Neural progenitor cell (in vitro differentiated cells): ENCODE results near the gene HPRT1. TPM values are rescaled to one million over a fixed set of nuclear protein-coding genes. Genes with fewer than 3 reads are reported as not detected.

Experiments
- DNase-seq: peaks from one replicate; pipeline ENCODE4 v3.0.0-alpha.2; 2016; ENCODE audit warnings: low spot score
- H2AFZ ChIP-seq: fragments of 200-600 bp; sonication (generic); replicated peaks from 2 replicates; pipeline ENCODE4 v1.6.1; 2016; ENCODE audit warnings: antibody characterized with exemption
- H3F3A ChIP-seq: fragments of 200-600 bp; sonication (generic); 2 replicates; pipeline ENCODE4 v1.6.1; 2016; ENCODE audit warnings: antibody characterized with exemption, low read depth
- H3K27ac ChIP-seq: fragments of 200-600 bp; sonication (generic); 2 replicates; pipeline ENCODE4 v1.5.1; 2016; ENCODE audit warnings: mild to moderate bottlenecking
- H3K27me3 ChIP-seq: fragments of 200-600 bp; sonication (generic); 2 replicates; pipeline ENCODE4 v1.6.1; 2016; ENCODE audit warnings: mild to moderate bottlenecking, moderate library complexity
- H3K36me3 ChIP-seq: fragments of 200-600 bp; sonication (generic); 2 replicates; pipeline ENCODE4 v1.5.1; 2016
- H3K4me1 ChIP-seq: fragments of 200-600 bp; sonication (generic); 2 replicates; pipeline ENCODE4 v1.6.1; 2016; ENCODE audit warnings: mixed run types
- H3K4me2 ChIP-seq: fragments of 200-600 bp; sonication (generic); 2 replicates; pipeline ENCODE4 v1.6.1; 2016
- H3K4me3 ChIP-seq: fragments of 200-600 bp; sonication (generic); 2 replicates; pipeline ENCODE4 v1.5.1; 2016
- H3K79me2 ChIP-seq: fragments of 200-600 bp; sonication (generic); 2 replicates; pipeline ENCODE4 v1.6.1; 2016; ENCODE audit warnings: low read depth
- H3K9ac ChIP-seq: fragments of 200-600 bp; sonication (generic); 2 replicates; pipeline ENCODE4 v1.6.1; 2016
- H3K9me3 ChIP-seq: fragments of 200-600 bp; sonication (generic); 2 replicates; pipeline ENCODE4 v1.5.1; 2016; ENCODE audit warnings: low read depth
- H4K20me1 ChIP-seq: fragments of 200-600 bp; sonication (generic); 2 replicates; pipeline ENCODE4 v1.6.1; 2016; ENCODE audit warnings: low read depth
- H3K27ac Mint-ChIP-seq: 3 replicates; pipeline ENCODE4 v1.8.0; 2021; ENCODE audit warnings: mixed read lengths
- H3K27me3 Mint-ChIP-seq: 2 replicates; pipeline ENCODE4 v1.8.0; 2022; ENCODE audit warnings: low read depth, mild to moderate bottlenecking, inconsistent platforms, moderate library complexity, mixed read lengths; ENCODE audit not compliant: insufficient read depth
- H3K36me3 Mint-ChIP-seq: 3 replicates; pipeline ENCODE4 v1.8.0; 2021; ENCODE audit warnings: mixed read lengths
- H3K4me1 Mint-ChIP-seq: 3 replicates; pipeline ENCODE4 v1.8.0; 2021; ENCODE audit warnings: mixed read lengths
- H3K4me3 Mint-ChIP-seq: 3 replicates; pipeline ENCODE4 v1.8.0; 2021; ENCODE audit warnings: mild to moderate bottlenecking, moderate library complexity, mixed read lengths
- H3K9me3 Mint-ChIP-seq: 3 replicates; pipeline ENCODE4 v1.8.0; 2020; ENCODE audit warnings: mixed read lengths
- CTCF ChIP-seq: fragments of 200-600 bp; sonication (generic); IDR thresholded peaks from 2 replicates; pipeline ENCODE4 v1.5.1; 2017; ENCODE audit warnings: antibody characterized with exemption, mild to moderate bottlenecking
- EZH2 ChIP-seq: fragments of 200-600 bp; sonication (generic); IDR thresholded peaks from 2 replicates; pipeline ENCODE4 v1.6.1; 2017; ENCODE audit warnings: antibody characterized with exemption, mild to moderate bottlenecking, moderate library complexity
- EZH2phosphoT487 ChIP-seq: fragments of 200-600 bp; sonication (generic); IDR thresholded peaks from 2 replicates; pipeline ENCODE4 v1.6.1; 2017; ENCODE audit warnings: antibody characterized with exemption
- total RNA-seq: library from RNA; depleted of rRNA; stranded (reverse); fragments of >200 nt; gene quantifications from 2 replicates; pipeline ENCODE4 v1.2.3, GENCODE V29; 2015; ENCODE audit warnings: low replicate concordance

The HPRT1 gene
- total RNA-seq, 1 donor from 2014 or later, result 20.9 TPM

- peaks cover 22% of the 10 kb centered on the region for H3F3A ChIP-seq
- peaks cover 3% of the 10 kb centered on the region for H3K36me3 Mint-ChIP-seq
- H3K4me2 ChIP-seq, result peak overlapping the region; percentile 73
- H3K27ac ChIP-seq, result no peak overlapping the region
- peak overlapping the region; percentile 77 for H3K4me3 Mint-ChIP-seq
- H3K27me3 Mint-ChIP-seq, result peaks cover 28% of the 10 kb centered on the region
- H4K20me1 ChIP-seq, result no peaks in the 10 kb centered on the region
- no peaks in the 10 kb centered on the region for H3K9me3 ChIP-seq
- no peaks in the 10 kb centered on the region for H3K36me3 ChIP-seq
- no peak overlapping the region for H3K27ac Mint-ChIP-seq
- peaks cover 54% of the 10 kb centered on the region for H3K4me1 Mint-ChIP-seq
- peaks cover 62% of the 10 kb centered on the region for H3K27me3 ChIP-seq
- no peak overlapping the region for H2AFZ ChIP-seq
- DNase-seq, result peak; percentile 53
- H3K9ac ChIP-seq, result no peak overlapping the region
- TF ChIP-seq CTCF, result no peak
- TF ChIP-seq EZH2, result peak; percentile 50
- TF ChIP-seq EZH2phosphoT487, result no peak
- peak overlapping the region; percentile 44 for H3K4me3 ChIP-seq
- no peaks in the 10 kb centered on the region for H3K9me3 Mint-ChIP-seq
- H3K79me2 ChIP-seq, result no peaks in the 10 kb centered on the region
- peaks cover 10% of the 10 kb centered on the region for H3K4me1 ChIP-seq
These were observed 84.7 kb downstream of the HPRT1 start for GRCh38 chrX:134544513-134545151.

- Histone ChIP-seq H3K27me3 (peaks cover 71% of the 10 kb centered on the region), H3F3A (peaks cover 30% of the 10 kb centered on the region), H3K4me1 (peaks cover 10% of the 10 kb centered on the region), H3K9me3 (no peaks in the 10 kb centered on the region), H3K79me2 (no peaks in the 10 kb centered on the region), H3K4me3 (no peak overlapping the region), H4K20me1 (peaks cover 4% of the 10 kb centered on the region), H3K9ac (no peak overlapping the region), H2AFZ (no peak overlapping the region), H3K36me3 (no peaks in the 10 kb centered on the region), H3K27ac (no peak overlapping the region), H3K4me2 (no peak overlapping the region)
- Mint-ChIP-seq H3K4me3 (peak overlapping the region; percentile 58), H3K27me3 (peaks cover 31% of the 10 kb centered on the region), H3K27ac (no peak overlapping the region), H3K9me3 (no peaks in the 10 kb centered on the region), H3K36me3 (peaks cover 3% of the 10 kb centered on the region), H3K4me1 (peaks cover 60% of the 10 kb centered on the region)
- TF ChIP-seq EZH2 (no peak), CTCF (no peak), EZH2phosphoT487 (no peak)
- DNase-seq, result no peak
These were observed 85.5 kb downstream of the HPRT1 start for GRCh38 chrX:134545510-134545909.

- H3K4me1 Mint-ChIP-seq, result peaks cover 62% of the 10 kb centered on the region
- no peak overlapping the region for H3K4me3 ChIP-seq
- H3K4me2 ChIP-seq, result no peak overlapping the region
These were observed 86.2 kb downstream of the HPRT1 start for GRCh38 chrX:134546187-134546586.

More at GRCh38 chrX:134546187-134546586, 86.2 kb downstream of the HPRT1 start:
- DNase-seq, result no peak
- Histone ChIP-seq H3K9ac (no peak overlapping the region), H3K9me3 (no peaks in the 10 kb centered on the region), H3K27me3 (peaks cover 78% of the 10 kb centered on the region), H3K79me2 (no peaks in the 10 kb centered on the region), H4K20me1 (peaks cover 6% of the 10 kb centered on the region), H2AFZ (no peak overlapping the region), H3K27ac (no peak overlapping the region), H3K36me3 (no peaks in the 10 kb centered on the region), H3K4me1 (peaks cover 10% of the 10 kb centered on the region), H3F3A (peaks cover 31% of the 10 kb centered on the region)
- Mint-ChIP-seq H3K4me3 (peak overlapping the region; percentile 58), H3K36me3 (peaks cover 3% of the 10 kb centered on the region), H3K27me3 (peaks cover 31% of the 10 kb centered on the region), H3K27ac (no peak overlapping the region), H3K9me3 (no peaks in the 10 kb centered on the region)
- TF ChIP-seq CTCF, result no peak
- no peak for TF ChIP-seq EZH2
- TF ChIP-seq EZH2phosphoT487, result no peak
